GM12892 (cell line): ENCODE data around the gene ACTN1.

Experiments
- POLR2A ChIP-seq: IDR thresholded peaks from 2 replicates; pipeline ENCODE4 v1.6.1; 2011; ENCODE audit warnings: low read depth, low read length, control low read depth
- POLR2AphosphoS5 ChIP-seq: IDR thresholded peaks from 2 replicates; pipeline ENCODE4 v1.6.1; 2011; ENCODE audit warnings: low read depth, low read length, control low read depth
- TAF1 ChIP-seq: IDR thresholded peaks from 2 replicates; pipeline ENCODE4 v1.6.1; 2011; ENCODE audit warnings: low read depth, mild to moderate bottlenecking, control low read depth, low read length, borderline replicate concordance

DNA sequence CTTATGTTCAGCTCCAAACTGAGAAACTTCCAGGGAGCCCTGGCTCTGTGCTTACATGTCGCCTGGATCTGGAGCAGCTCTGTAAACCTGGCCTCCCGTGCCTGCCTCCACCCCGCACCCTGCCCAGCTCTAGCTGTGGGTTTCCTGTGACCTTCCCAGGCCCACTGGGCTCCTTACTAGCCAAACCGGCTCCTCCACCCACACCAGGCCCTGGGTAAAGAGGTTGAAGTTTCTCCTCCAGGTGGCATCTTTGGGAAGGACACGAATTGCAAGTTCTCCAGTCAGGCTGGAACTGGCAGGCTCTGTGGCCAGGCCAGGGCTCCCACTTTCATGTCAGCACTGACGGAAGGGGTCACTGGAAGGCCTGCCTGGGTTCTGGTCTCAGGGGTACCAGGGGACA, 125.4 kb downstream of the ACTN1 start:
- TF ChIP-seq POLR2AphosphoS5: no peak
- TF ChIP-seq TAF1: no peak
- no peak for TF ChIP-seq POLR2A
